Mesenchymal stem cell (in vitro differentiated cells and primary cell): Measurements from ENCODE around the gene DBNL.

Experiments used
- DNase-seq: peaks from one replicate; pipeline ENCODE4 v3.0.0-alpha.2; 2013
- H2AFZ ChIP-seq: one replicate; pipeline ENCODE4 v1.6.1; 2013; ENCODE audit warnings: low read depth, mild to moderate bottlenecking, control low read depth, inconsistent platforms, low read length, moderate library complexity
- H2AK5ac ChIP-seq: 2 replicates; pipeline ENCODE4 v1.6.1; 2013; ENCODE audit warnings: low read length, moderate library complexity, mild to moderate bottlenecking, inconsistent platforms; ENCODE audit not compliant: severe bottlenecking
- H2BK120ac ChIP-seq: one replicate; pipeline ENCODE4 v1.6.1; 2013; ENCODE audit warnings: low read depth, mild to moderate bottlenecking, inconsistent platforms, low read length, moderate library complexity
- H2BK12ac ChIP-seq, 2 experiments: one replicate each; pipeline ENCODE4 v1.6.1; 2013; ENCODE audit warnings: inconsistent platforms in 2 of 2, low read length in 2 of 2, mild to moderate bottlenecking in 2 of 2, moderate library complexity in 2 of 2, control low read depth in 1 of 2
- H2BK15ac ChIP-seq: one replicate; pipeline ENCODE4 v1.6.1; 2013; ENCODE audit warnings: mild to moderate bottlenecking, low read depth, inconsistent platforms; ENCODE audit not compliant: poor library complexity, severe bottlenecking
- H2BK5ac ChIP-seq: 2 replicates; pipeline ENCODE4 v1.6.1; 2013; ENCODE audit warnings: low read depth, mild to moderate bottlenecking, low read length, control low read depth, inconsistent platforms; ENCODE audit not compliant: poor library complexity, severe bottlenecking
- H3K14ac ChIP-seq, 2 experiments: one replicate each; pipeline ENCODE4 v1.6.1; 2013; ENCODE audit warnings: inconsistent platforms in 2 of 2, low read length in 2 of 2, control low read depth in 1 of 2, mild to moderate bottlenecking in 1 of 2, moderate library complexity in 1 of 2
- H3K18ac ChIP-seq, 2 experiments: one replicate each; pipeline ENCODE4 v1.6.1; 2013; ENCODE audit warnings: inconsistent platforms in 2 of 2, low read length in 2 of 2, control low read depth in 1 of 2, low read depth in 1 of 2, mild to moderate bottlenecking in 1 of 2
- H3K23ac ChIP-seq, 2 experiments: one replicate each; pipeline ENCODE4 v1.6.1; 2013; ENCODE audit warnings: inconsistent platforms in 2 of 2, low read length in 2 of 2, mild to moderate bottlenecking in 2 of 2, moderate library complexity in 2 of 2, control low read depth in 1 of 2
- H3K27ac ChIP-seq: 2 replicates; pipeline ENCODE4 v1.5.1; 2013; ENCODE audit warnings: mild to moderate bottlenecking, moderate library complexity, low read length, control low read depth, inconsistent platforms; ENCODE audit not compliant: poor library complexity, severe bottlenecking
- H3K27me3 ChIP-seq, 2 experiments: 2 replicates each; pipeline versions ENCODE4 v1.6.1 to v1.7.0; 2013; ENCODE audit warnings: low read length in 2 of 2, mild to moderate bottlenecking in 2 of 2, moderate library complexity in 2 of 2, control low read depth in 1 of 2, inconsistent platforms in 1 of 2; ENCODE audit not compliant: control insufficient read depth in 1 of 2, insufficient read depth in 1 of 2
- H3K36me3 ChIP-seq, 2 experiments: 2 replicates each; pipeline versions ENCODE4 v1.6.1 to v1.7.0; 2013; ENCODE audit warnings: low read length in 2 of 2, control low read depth in 1 of 2, inconsistent platforms in 1 of 2, low read depth in 1 of 2, mild to moderate bottlenecking in 1 of 2; ENCODE audit not compliant: insufficient read depth in 2 of 2, control insufficient read depth in 1 of 2
- H3K4ac ChIP-seq, 2 experiments: one replicate each; pipeline ENCODE4 v1.6.1; 2013; ENCODE audit warnings: inconsistent platforms in 2 of 2, low read length in 2 of 2, mild to moderate bottlenecking in 2 of 2, moderate library complexity in 2 of 2, control low read depth in 1 of 2, low read depth in 1 of 2
- H3K4me1 ChIP-seq: 2 replicates; pipeline ENCODE4 v1.6.1; 2013; ENCODE audit warnings: low read depth, low read length, control low read depth; ENCODE audit not compliant: control insufficient read depth, insufficient read depth
- H3K4me2 ChIP-seq: 2 replicates; pipeline ENCODE4 v1.6.1; 2013; ENCODE audit warnings: low read length, mild to moderate bottlenecking, inconsistent platforms; ENCODE audit not compliant: poor library complexity, severe bottlenecking
- H3K4me3 ChIP-seq, 2 experiments: 2 replicates each; pipeline versions ENCODE4 v1.5.1 to v1.7.0; 2013; ENCODE audit warnings: low read length in 2 of 2, mild to moderate bottlenecking in 2 of 2, control low read depth in 1 of 2, low read depth in 1 of 2; ENCODE audit not compliant: insufficient read depth in 1 of 2
- H3K79me1 ChIP-seq: replicated peaks from 2 replicates; pipeline ENCODE4 v1.6.1; 2013; ENCODE audit warnings: mild to moderate bottlenecking, control low read depth, low read length, inconsistent platforms; ENCODE audit not compliant: poor library complexity, severe bottlenecking
- H3K9ac ChIP-seq: 2 replicates; pipeline ENCODE4 v1.7.0; 2013; ENCODE audit warnings: mild to moderate bottlenecking, low read length, moderate library complexity
- H3K9me3 ChIP-seq: 2 replicates; pipeline ENCODE4 v1.7.0; 2013; ENCODE audit warnings: mild to moderate bottlenecking, low read length; ENCODE audit not compliant: control insufficient read depth
- H4K8ac ChIP-seq: one replicate; pipeline ENCODE4 v1.6.1; 2013; ENCODE audit warnings: inconsistent platforms, mild to moderate bottlenecking, low read length, moderate library complexity
- H4K91ac ChIP-seq: one replicate; pipeline ENCODE4 v1.6.1; 2013; ENCODE audit warnings: mild to moderate bottlenecking, low read length, inconsistent platforms
- WGBS: methylation state at CpG from one replicate; pipeline ENCODE4 v1.1.7; 2013; ENCODE audit warnings: mixed read lengths; 5-methylcytosine and 5-hydroxymethylcytosine counted together

DBNL gene

DNA sequence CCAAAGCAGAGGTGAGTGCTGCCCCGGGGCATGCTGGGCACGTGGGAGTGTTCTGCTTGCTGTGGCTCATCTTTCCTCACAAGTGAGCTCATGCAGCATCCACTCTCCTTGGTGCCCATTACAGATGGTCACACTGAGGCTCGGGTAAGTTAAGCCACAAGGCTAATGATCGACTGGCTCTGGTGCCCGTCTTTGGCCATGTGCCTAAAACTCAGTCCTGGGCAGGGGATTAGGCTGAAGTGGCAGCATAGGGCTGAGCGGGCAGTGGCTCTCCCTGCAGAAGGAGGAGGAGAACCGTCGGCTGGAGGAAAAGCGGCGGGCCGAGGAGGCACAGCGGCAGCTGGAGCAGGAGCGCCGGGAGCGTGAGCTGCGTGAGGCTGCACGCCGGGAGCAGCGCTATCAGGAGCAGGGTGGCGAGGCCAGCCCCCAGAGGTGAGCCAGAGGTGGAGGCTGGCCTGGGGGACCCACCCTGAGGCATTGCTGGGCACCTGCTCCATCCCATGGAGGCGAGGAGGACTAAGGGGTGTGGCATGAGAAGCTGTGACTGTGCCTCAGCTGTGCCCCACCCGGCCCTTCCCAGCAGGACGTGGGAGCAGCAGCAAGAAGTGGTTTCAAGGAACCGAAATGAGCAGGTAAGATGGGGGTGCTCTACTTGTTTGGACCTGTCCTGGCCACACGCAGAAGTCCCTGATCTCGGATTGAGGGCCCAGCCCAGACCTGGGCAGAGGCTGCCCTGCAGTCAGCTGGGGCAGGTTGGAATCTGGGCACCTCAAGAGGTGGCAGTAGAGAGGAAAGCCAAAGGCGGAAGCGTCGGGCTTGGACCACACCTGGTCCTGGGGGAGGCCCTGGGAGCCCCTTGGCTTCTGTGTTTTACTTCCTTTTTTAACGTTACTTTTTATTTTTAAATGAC, 13.6 kb downstream of the DBNL start:
- no peak overlapping the region for H2BK5ac ChIP-seq
- H3K4me3 ChIP-seq: peak overlapping the region in 1 of 2 experiments; percentile 2
- no peak overlapping the region for H2BK120ac ChIP-seq
- 94% methylated on average over 29 of the region's 30 CpGs for WGBS
- H3K79me1 ChIP-seq: peaks cover 33% of the 10 kb centered on the region
- H3K9me3 ChIP-seq: no peaks in the 10 kb centered on the region
- H3K27me3 ChIP-seq: no peaks in the 10 kb centered on the region
- peaks cover 72 to 90% of the 10 kb centered on the region in 2 experiments for H3K36me3 ChIP-seq
- no peak overlapping the region for H4K91ac ChIP-seq
- no peak overlapping the region for H2BK12ac ChIP-seq
- no peak overlapping the region for H2AFZ ChIP-seq
- peaks cover 3% of the 10 kb centered on the region for H3K4me1 ChIP-seq
- H3K4ac ChIP-seq: no peak overlapping the region
- H3K27ac ChIP-seq: no peak overlapping the region
- no peak overlapping the region for H4K8ac ChIP-seq
- H3K14ac ChIP-seq: no peak overlapping the region
- H3K9ac ChIP-seq: no peak overlapping the region
- H2AK5ac ChIP-seq: no peak overlapping the region
- H3K23ac ChIP-seq: no peak overlapping the region
- no peak overlapping the region for H3K4me2 ChIP-seq
- no peak overlapping the region for H2BK15ac ChIP-seq
- no peak for DNase-seq
- no peak overlapping the region for H3K18ac ChIP-seq

DNA sequence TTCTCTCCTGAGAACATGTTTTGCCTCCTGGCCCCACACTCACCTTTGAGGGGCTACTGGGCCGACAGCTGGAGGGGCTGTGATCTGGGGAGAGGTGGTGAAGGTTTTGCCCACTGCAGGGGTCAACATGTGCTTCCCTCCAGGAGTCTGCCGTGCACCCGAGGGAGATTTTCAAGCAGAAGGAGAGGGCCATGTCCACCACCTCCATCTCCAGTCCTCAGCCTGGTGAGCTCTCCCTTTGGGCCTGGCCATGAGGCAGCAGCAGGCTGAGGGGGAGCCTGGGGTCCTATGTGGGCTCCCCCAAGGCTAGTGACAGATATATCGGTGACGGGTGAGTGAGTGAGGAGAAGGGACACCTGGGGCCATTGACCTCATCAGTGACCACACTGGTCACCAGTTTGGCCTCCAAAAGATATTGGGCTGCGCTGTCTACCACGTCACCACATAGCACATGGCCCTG, 14.3 kb downstream of the DBNL start:
- over 99% methylated on average over 7 of the region's 7 CpGs for WGBS
- no peak overlapping the region for H2BK5ac ChIP-seq
- no peak overlapping the region for H3K4me2 ChIP-seq

DNA sequence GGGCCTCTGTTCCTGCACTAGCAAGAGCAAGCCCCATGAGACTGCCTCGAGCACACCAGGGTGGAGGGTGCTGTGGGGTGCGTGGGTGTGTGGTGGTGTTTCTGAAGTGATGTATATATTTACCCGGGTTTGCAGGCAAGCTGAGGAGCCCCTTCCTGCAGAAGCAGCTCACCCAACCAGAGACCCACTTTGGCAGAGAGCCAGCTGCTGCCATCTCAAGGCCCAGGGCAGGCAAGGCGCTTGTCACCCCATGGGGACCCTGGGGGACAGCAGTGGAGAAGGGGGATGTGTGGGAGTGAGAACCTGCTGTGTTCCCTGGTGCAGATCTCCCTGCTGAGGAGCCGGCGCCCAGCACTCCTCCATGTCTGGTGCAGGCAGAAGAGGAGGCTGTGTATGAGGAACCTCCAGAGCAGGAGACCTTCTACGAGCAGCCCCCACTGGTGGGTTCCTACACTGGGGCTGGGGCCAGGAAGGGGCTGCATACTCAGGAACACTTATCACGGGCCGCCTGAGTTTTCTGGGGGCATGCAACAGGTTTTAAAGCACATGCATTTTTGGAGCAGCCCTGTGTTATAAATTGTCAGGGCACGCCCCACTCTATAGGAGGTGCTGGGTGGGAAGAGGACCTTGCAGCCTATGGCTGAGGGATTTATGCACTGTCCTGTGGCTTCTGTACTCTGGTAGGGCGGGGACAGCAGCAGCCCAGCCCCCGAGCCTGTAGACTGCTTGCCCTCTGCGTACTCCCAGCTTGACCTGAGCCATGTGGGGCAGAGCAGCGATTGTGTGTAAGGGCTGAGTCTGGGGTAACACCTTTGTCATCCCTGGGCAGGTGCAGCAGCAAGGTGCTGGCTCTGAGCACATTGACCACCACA, 15.0 kb downstream of the DBNL start:
- Histone ChIP-seq H3K9ac (no peak overlapping the region), H2AFZ (no peak overlapping the region), H4K8ac (no peak overlapping the region), H4K91ac (no peak overlapping the region), H3K4ac (no peak overlapping the region), H3K4me1 (peaks cover 6% of the 10 kb centered on the region), H2BK12ac (no peak overlapping the region), H3K4me3 (no peak overlapping the region), H2BK15ac (no peak overlapping the region), H3K14ac (no peak overlapping the region), H3K27me3 (no peaks in the 10 kb centered on the region), H3K18ac (no peak overlapping the region), H3K9me3 (no peaks in the 10 kb centered on the region), H3K23ac (no peak overlapping the region), H3K4me2 (no peak overlapping the region), H3K79me1 (peaks cover 31% of the 10 kb centered on the region), H2AK5ac (no peak overlapping the region), H3K36me3 (peaks cover 69 to 79% of the 10 kb centered on the region in 2 experiments), H2BK5ac (no peak overlapping the region), H3K27ac (no peak overlapping the region), H2BK120ac (no peak overlapping the region)
- WGBS: 97% methylated on average over 14 of the region's 14 CpGs
- DNase-seq: no peak

More for the DNA sequence above, 14.3 kb downstream of the DBNL start:
- Histone ChIP-seq H4K91ac (no peak overlapping the region), H2AK5ac (no peak overlapping the region), H2BK15ac (no peak overlapping the region), H2BK120ac (no peak overlapping the region), H3K4ac (no peak overlapping the region), H3K4me3 (no peak overlapping the region), H3K4me1 (peaks cover 5% of the 10 kb centered on the region), H3K9me3 (no peaks in the 10 kb centered on the region), H3K9ac (no peak overlapping the region), H3K14ac (no peak overlapping the region), H2AFZ (no peak overlapping the region), H3K79me1 (peaks cover 32% of the 10 kb centered on the region), H3K27ac (no peak overlapping the region), H4K8ac (no peak overlapping the region), H3K23ac (no peak overlapping the region), H3K36me3 (peaks cover 72 to 85% of the 10 kb centered on the region in 2 experiments), H3K18ac (no peak overlapping the region), H2BK12ac (no peak overlapping the region), H3K27me3 (no peaks in the 10 kb centered on the region)
- no peak for DNase-seq
